ENCODE measurements around the gene ACP2. TPM values are rescaled to one million over a fixed set of nuclear protein-coding genes. Genes with fewer than 3 reads are reported as not detected.
A peak's percentile ranks its signal among the peaks of the same experiment; 100 is the strongest.

ACP2 gene
- total RNA-seq, 2 donors from 2014 or later, result 8.0 to 12.7 TPM

DNA sequence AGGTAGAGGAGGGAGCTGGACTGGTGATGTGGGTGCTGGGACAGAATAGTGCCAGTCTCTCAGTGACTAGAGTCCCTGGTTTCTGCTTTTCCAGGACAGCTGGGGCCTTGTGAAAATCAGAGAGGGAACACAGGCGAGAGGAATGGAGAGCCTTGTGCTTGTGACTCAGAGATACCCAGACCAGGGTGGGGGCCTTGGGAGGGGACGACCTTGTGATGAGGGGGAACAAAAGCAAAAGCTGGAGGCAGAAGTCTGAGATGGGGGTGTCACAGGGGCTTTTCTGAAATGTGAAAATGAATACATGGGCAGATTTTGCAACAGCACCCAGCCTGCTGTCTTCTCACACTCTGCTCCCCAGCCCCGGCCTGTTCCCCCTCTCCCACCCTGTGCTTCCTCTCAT lies 5.8 kb upstream of the ACP2 start:
- no peaks in the 10 kb centered on the region for H3K9me3 Mint-ChIP-seq
- ATAC-seq (no peak), DNase-seq (ENCODE audit: low spot score in 2 of 2) (no peak)
- H3K27ac Mint-ChIP-seq, result peak overlapping the region; percentile 37 to 55
- no peaks in the 10 kb centered on the region for H3K36me3 Mint-ChIP-seq

DNA sequence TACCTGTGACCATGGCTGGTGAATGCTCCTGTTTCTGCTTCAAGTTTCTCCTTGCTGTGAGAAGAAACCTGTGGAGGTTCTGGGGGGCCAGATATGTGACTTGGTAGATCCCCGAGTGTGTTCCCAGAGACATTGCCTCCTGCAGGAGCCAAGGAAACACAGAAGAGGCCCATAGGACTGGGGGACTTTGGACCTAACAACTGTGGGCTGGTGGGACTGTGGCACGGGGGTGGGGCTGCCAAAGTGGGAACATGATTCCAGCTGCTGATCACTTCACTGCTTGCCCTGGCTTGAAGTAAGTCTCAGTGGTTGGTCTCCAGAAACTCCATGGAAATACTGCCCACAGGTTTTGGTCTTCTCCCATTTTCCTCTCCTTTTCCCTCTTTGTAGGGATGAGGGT lies 5.0 kb upstream of the ACP2 start:
- Mint-ChIP-seq H3K36me3 (peaks cover under 1 to 1% of the 10 kb centered on the region in 2 donors), H3K27ac (no peak overlapping the region), H3K9me3 (no peaks in the 10 kb centered on the region)
- no peak for ATAC-seq
- DNase-seq (ENCODE audit: low spot score in 2 of 2), result no peak

DNA sequence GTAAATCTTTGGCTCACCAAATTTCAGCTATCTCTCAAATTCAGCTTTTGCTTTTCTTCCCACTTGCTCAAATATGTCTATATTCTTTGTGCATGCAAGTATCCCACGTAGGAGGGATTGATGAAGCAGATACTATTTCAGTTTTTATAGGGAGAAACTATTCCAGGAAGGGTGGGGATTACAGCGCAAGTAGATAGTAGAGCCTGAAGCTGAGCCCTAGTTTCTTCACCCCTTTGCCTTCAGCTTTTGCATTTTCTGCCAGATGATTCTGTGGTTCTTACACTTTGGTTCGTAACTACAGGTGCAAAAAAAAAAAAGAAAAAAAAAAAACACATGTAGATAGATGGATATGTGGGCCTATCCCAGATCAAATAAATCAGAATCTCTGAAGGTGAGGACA lies 3.1 kb upstream of the ACP2 start:
- DNase-seq (ENCODE audit: low spot score in 2 of 2) (no peak), ATAC-seq (no peak)
- Mint-ChIP-seq H3K36me3 (peaks cover 6 to 9% of the 10 kb centered on the region in 2 donors), H3K9me3 (no peaks in the 10 kb centered on the region), H3K27ac (no peak overlapping the region)

DNA sequence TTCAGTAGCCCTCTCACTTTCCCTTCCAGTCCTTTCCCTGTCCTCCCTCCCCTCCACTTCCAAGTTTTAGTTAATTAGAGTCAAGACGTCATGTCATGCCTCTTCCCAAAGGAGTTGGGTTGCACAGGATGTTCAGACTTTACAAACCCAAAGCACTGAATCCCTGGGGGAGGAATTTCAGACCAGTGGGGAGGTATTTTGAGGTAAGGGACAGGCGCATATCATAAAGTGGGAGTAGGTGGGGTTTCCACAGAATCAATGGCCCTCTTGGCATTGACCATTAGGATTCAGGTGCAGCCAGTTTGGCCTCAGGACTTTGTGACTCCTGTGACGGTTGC lies 733 bp upstream of the ACP2 start:
- H3K36me3 Mint-ChIP-seq, result peaks cover 6 to 9% of the 10 kb centered on the region in 2 donors
- H3K9me3 Mint-ChIP-seq, result no peaks in the 10 kb centered on the region

DNA sequence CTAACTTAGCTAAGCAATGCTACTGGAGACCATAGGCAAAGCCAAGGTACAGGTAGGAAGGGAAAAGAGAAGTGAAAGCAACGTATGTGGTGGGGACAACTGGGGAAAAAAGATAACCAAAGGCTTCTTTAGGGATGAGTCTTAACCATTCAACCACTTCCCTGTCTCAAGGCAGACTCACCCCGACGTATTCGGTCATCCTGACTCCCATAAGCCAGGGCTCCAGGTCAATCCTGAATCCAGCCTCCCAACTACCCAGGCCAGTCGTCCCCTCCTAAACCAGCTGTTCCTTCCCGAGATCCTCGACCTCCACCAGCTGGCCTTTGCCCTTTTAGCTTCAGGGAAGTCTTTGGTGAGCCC lies 330 bp downstream of the ACP2 start:
- DNase-seq (ENCODE audit: low spot score in 2 of 2) (no peak), ATAC-seq (peak; percentile 42 to 80)
- H3K9me3 Mint-ChIP-seq, result no peaks in the 10 kb centered on the region
- H3K27ac Mint-ChIP-seq, result peak overlapping the region; percentile 96 to 100
- H3K36me3 Mint-ChIP-seq, result peaks cover 6 to 9% of the 10 kb centered on the region in 2 donors

More for the DNA sequence above, 733 bp upstream of the ACP2 start:
- peak overlapping the region; percentile 60 to 96 for H3K27ac Mint-ChIP-seq
- DNase-seq (ENCODE audit: low spot score in 2 of 2), result no peak
- ATAC-seq, result no peak

DNA sequence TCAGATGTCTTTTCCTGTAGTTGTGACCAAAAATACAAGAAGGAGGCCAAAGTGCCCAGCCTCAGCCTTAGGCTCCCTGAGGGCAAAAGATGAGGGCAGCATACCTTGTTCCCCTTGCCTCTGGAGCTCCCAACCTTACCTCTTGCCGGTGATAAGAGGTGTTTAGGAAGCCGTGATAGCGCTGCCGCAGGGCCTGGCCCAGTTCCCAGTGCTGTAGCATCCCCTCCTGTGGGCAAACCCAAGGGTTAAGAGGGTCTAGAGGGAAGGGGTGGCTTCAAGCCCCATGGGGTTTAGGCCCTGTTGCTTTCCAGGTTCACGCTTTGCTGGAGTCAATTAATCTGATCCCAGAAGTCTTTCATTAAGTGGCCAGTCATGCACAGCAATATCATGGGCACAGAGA lies 1.1 kb downstream of the ACP2 start:
- ATAC-seq (no peak), DNase-seq (ENCODE audit: low spot score in 2 of 2) (no peak)
- peak overlapping the region; percentile 96 to 100 for H3K27ac Mint-ChIP-seq

DNA sequence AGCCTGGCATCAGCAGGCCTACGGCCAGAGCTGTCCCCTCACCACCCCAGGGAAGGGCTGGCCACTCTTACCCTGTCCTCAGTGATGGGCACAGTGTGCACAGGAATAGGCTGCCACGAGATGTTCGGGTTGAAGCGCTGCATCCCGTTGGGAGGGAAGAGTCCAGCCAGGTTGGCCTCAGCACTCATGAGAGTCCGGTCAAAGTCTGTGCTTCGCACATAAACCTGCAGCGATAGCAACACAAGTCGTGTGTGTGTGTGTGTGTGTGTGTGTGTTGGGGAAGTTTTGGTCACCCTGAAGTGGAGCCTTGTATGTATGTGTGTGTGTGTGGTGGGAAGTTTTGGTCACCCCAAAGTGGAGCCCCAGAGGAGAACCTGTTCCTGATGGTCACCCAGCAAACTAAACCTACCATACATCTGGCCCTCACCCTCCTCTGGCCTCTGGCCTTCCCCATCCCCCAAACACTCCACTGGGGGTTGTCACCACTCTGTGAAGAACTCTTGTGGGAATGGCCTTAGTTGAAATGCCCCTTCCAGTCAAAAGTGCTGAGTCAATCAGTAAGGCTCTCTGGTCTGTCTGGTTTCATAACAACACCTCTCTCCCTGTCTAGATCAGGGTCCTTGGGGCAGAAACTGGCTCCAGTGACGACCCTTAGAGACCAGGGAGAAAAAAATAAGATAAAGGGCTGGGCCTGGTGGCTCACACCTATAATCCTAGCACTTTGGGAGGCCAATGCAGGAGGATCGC lies 2.8 kb downstream of the ACP2 start:
- Mint-ChIP-seq H3K9me3 (no peaks in the 10 kb centered on the region), H3K36me3 (peaks cover 6 to 20% of the 10 kb centered on the region in 2 donors), H3K27ac (peak overlapping the region; percentile 60 to 81)
- DNase-seq (ENCODE audit: low spot score in 2 of 2) (no peak), ATAC-seq (no peak)

More for the DNA sequence above, 1.1 kb downstream of the ACP2 start:
- Mint-ChIP-seq H3K9me3 (no peaks in the 10 kb centered on the region), H3K36me3 (peaks cover 6 to 9% of the 10 kb centered on the region in 2 donors)

DNA sequence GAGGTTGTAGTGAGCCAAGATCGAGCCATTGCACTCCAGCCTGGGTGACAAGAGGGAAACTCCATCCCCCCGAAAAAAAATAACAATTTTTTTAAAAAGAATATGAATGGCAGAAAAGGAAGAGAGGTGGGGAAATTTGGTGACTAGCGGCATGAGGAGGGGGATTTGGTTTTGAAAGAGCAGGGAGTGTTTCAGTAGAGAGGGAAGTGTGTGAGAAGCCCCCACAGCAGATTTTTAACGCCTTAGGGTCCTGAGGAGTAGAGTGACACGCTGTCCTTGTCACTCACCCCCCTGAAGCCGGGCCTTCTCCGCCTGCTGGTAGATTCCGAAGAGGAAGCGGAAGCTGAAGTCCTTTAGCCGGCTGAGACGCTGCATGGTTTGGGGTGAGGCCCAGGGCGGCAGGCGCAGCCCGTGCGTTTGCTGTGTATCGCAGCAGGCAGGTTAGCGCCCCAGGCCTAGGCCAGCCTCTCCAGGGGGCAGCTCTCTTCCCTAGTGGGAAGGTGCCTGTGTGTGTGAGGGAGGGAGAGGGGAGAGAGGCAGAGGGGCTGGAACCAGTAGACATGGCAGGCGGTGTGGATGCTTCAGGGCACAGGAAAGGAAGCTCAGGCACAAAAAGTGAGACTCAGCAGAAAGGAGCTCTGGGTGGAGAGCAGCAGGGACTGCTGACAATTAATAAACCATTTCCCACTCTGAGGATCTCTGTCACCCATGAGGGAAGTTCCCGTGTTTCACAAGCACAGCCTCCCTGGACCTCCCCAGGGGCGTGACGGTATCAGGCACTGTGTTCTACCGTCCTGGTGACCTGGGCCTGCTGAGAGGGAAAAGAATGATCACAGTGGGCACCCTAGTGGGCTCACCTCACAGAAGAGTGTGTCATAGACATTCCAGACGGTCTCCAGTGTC lies 3.9 kb downstream of the ACP2 start:
- DNase-seq (ENCODE audit: low spot score in 2 of 2) (no peak), ATAC-seq (no peak)
- Mint-ChIP-seq H3K27ac (peak overlapping the region; percentile 76 to 81), H3K36me3 (peaks cover 10 to 28% of the 10 kb centered on the region in 2 donors), H3K9me3 (no peaks in the 10 kb centered on the region)

DNA sequence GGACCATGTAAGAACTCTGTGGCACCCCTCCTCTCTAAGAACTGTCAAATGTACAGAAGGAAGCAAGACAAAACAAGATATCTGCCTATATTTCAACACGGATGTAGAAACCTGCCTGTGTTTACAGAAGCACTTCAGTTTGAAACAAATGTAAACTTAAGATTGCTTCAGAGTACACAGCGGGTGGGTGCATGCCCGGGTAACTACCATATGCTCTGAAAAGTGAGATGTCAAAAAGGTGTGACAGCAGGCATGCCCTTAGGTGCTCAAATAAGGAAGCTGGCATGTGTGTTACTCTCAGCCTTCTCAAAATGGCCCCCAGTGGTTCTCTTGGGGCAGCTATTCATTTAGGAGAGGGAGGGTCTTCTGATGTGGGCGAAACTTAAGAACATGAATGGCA lies 5.2 kb downstream of the ACP2 start:
- Mint-ChIP-seq H3K36me3 (peaks cover 9 to 28% of the 10 kb centered on the region in 2 donors), H3K9me3 (no peaks in the 10 kb centered on the region), H3K27ac (peak overlapping the region in 1 of 2 donors; percentile 82)
- DNase-seq (ENCODE audit: low spot score in 2 of 2), result no peak
- no peak for ATAC-seq

DNA sequence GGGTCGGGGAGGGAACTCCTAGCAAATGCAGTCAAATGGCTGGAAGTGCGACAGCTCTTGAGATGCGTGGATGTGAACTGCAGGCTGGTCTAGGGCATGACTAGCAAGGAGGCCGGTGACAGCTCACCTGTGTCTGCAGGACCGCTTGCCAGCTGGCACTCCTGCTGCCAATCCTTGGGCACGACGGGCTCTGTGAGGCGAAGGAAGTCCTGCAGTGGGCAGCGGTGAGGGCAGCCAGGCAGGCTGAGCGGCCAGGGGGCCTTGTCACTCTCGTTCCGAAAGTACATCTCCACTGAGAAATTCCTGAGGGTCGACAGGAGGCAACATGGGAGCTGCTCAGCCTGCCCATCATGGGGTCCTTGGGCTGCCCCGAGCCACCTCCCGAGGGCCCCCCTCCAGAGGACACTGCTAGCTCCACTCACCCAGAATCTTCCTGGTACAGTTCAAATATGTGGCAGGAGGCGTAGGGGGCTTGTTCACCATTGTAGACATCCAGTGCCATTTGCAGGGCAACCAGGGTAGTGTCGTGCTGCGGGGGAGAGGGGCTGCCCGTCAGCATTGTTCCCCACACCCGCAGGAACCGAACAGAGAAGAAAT lies 5.9 kb downstream of the ACP2 start:
- peak overlapping the region; percentile 81 to 82 for H3K27ac Mint-ChIP-seq
- peaks cover 11 to 27% of the 10 kb centered on the region in 2 donors for H3K36me3 Mint-ChIP-seq
- DNase-seq (ENCODE audit: low spot score in 2 of 2), result no peak
- ATAC-seq, result no peak
- no peaks in the 10 kb centered on the region for H3K9me3 Mint-ChIP-seq

DNA sequence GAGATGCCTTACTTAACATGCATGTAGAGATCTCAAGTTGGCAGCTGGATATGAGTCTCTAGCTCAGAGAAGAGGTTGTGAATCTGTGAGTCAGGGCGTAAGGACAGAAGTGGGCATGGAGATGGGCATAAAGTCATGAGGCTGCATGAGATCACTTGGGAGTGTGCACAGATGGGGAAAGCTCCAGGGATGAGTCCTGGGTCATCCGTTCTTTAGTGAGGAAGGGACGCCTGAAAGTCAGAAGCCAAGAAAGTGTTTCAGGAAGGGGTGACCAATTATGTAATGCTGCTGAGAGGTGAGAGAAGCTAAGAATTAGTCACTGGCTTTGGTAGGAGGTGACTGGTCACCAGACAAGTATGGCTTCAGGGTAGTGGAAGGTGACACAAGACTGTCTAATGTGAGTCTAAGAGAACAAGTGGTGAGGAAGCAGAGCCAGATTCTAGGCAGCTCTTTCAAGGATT lies 6.7 kb downstream of the ACP2 start:
- ATAC-seq, result peak in 1 of 2 donors; percentile 70
- Mint-ChIP-seq H3K36me3 (peaks cover 14 to 32% of the 10 kb centered on the region in 2 donors), H3K9me3 (no peaks in the 10 kb centered on the region), H3K27ac (peak overlapping the region; percentile 81 to 82)
- no peak for DNase-seq (ENCODE audit: low spot score in 2 of 2)

DNA sequence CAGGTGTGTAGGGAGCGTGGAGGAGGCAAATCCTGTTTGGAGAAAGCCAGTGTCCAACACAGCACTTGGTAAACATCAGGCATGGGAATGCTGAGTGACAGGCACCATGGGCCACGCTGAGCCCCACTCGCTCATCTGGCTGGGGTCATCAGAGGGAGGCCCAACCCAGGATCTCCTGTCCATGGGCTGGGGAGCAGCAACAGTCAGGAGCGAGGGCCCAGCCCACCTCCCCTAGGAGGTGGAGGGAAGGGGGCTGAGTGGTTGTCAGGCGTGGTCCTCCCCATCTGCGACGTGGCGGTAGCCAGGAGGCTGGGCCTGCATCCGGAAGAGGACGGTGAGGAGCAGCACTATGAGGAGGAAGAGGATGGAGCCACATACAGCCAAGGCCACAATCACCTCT lies 8.8 kb downstream of the ACP2 start:
- peak overlapping the region in 1 of 2 donors; percentile 82 for H3K27ac Mint-ChIP-seq
- H3K36me3 Mint-ChIP-seq, result peaks cover 29 to 38% of the 10 kb centered on the region in 2 donors
- no peaks in the 10 kb centered on the region for H3K9me3 Mint-ChIP-seq
- DNase-seq (ENCODE audit: low spot score in 2 of 2) (no peak), ATAC-seq (no peak)

DNA sequence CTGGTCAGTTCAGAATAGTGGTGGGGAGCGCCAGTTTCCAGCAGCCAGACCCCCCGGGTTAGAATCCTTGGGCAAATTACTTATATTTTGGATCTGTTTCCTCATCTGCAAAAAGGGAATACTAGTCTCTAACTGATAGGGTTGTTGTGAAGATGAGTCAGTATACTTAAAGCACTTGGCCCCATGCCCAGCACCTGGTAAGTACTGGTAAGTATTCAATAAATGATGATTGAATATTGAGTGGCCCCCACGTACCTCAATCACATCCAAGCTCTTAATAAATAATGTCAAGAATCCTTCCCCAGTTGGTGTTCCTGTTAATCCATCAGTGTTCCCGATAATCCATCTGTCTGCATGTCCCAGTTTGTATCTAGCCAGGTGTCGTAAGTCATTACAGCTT lies 12.1 kb downstream of the ACP2 start:
- no peaks in the 10 kb centered on the region for H3K9me3 Mint-ChIP-seq
- peaks cover 30 to 33% of the 10 kb centered on the region in 2 donors for H3K36me3 Mint-ChIP-seq
- H3K27ac Mint-ChIP-seq, result peak overlapping the region in 1 of 2 donors; percentile 56
- DNase-seq (ENCODE audit: low spot score in 2 of 2) (no peak), ATAC-seq (no peak)

DNA sequence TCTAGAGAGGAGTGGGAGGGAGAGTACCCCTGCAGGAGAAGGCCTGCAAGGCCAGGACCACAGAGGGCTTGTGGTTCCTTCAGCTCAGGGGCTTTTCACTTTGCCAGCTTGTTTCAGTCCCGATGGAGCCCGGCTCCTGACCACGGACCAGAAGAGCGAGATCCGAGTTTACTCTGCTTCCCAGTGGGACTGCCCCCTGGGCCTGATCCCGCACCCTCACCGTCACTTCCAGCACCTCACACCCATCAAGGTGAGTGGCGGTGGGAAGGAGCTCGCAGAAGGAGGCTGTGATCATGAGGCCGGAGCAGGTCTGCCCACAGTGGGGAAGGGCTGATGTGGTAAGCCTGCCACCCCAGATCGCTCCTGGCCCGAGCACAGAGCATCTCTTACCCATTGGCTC lies 13.5 kb downstream of the ACP2 start:
- H3K36me3 Mint-ChIP-seq, result peaks cover 29 to 33% of the 10 kb centered on the region in 2 donors
- H3K27ac Mint-ChIP-seq, result peak overlapping the region; percentile 76 to 95
- no peak for ATAC-seq
- DNase-seq (ENCODE audit: low spot score in 2 of 2), result no peak
- H3K9me3 Mint-ChIP-seq, result no peaks in the 10 kb centered on the region

DNA sequence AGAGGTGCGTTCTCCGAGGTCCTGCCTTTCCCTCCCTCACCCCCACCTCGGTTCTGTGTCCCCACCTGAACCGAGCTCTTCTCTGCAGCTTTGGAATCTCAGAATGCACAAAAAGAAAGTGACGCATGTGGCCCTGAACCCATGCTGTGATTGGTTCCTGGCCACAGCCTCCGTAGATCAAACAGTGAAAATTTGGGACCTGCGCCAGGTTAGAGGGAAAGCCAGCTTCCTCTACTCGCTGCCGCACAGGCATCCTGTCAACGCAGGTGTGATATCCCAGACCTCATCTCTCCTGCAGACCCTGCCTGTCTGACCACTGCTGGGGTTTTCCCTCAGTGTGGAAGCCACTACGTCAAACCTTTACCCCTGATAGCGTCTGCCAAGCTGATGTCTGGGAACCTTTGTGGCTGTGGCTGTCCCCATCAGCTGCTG lies 13.9 kb downstream of the ACP2 start:
- Mint-ChIP-seq H3K27ac (peak overlapping the region; percentile 76 to 95), H3K9me3 (no peaks in the 10 kb centered on the region), H3K36me3 (peaks cover 26 to 29% of the 10 kb centered on the region in 2 donors)
- ATAC-seq, result peak; percentile 64 to 92
- peak in 1 of 2 donors; percentile 88 for DNase-seq (ENCODE audit: low spot score in 2 of 2)

DNA sequence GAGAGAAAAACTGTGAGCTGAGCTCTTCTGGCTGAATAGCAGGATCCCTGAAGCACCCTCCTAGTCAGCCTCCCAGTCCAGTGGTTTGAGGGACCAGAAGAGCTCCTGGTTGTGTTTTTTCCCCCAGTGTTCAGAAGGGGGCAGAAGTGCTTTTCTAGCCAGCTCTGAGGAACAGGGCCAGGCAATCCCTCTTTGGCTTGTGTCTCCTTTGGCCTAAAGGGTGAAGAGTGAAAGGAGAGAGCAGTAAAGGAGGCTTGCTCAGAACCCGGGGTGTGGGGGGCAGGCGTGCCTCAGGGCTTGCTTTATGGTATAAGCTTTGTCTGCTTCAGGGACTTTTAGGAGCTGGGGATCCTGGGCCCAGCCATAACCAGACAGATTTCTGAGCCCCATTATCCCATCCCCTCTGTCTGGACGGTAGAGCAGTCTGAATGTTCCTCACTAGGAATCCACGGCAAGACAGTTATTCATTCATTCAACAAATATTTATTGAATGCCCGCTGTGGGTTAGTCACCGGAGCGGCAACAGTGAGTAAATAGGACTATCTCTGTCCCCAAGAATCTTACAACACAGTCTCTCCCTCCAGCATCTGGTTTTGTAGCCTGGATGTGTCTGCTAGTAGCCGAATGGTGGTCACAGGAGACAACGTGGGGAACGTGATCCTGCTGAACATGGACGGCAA lies 14.5 kb downstream of the ACP2 start:
- Mint-ChIP-seq H3K9me3 (no peaks in the 10 kb centered on the region), H3K36me3 (peaks cover 24 to 29% of the 10 kb centered on the region in 2 donors), H3K27ac (peak overlapping the region; percentile 76 to 95)
- ATAC-seq (peak; percentile 1 to 58), DNase-seq (ENCODE audit: low spot score in 2 of 2) (no peak)
